AG04449 (cell line): ENCODE results near the gene PIGN.

Experiments
- CTCF ChIA-PET: fragments of 350-600 bp; formaldehyde crosslinking; extraction: SDS; loops from one replicate; lab custom pipeline; 2021; ENCODE audit warnings: antibody characterized with exemption; lab: Yijun Ruan, JAX
- POLR2A ChIA-PET: fragments of 400-600, 350-600 bp; formaldehyde crosslinking; extraction: SDS; loops from one replicate; lab custom pipeline; 2020; ENCODE audit warnings: antibody characterized with exemption, inconsistent platforms; lab: Yijun Ruan, JAX
- DNase-seq: peaks from one replicate; pipeline ENCODE4 v3.0.0-alpha.2; 2010; ENCODE audit warnings: low read depth, low spot score
- H3K4me3 ChIP-seq: 2 replicates; pipeline ENCODE4 v1.5.1; 2011; ENCODE audit warnings: low read depth, mild to moderate bottlenecking, control low read depth, low read length
- TF ChIP-seq, protein P1 (sequence below): IDR thresholded peaks from one replicate; pipeline ENCODE4 v1.5.1; 2011; ENCODE audit warnings: mild to moderate bottlenecking, moderate library complexity, low read length, control low read depth, inconsistent platforms; ENCODE audit not compliant: insufficient read depth; ENCODE audit errors: missing control alignments

PIGN gene

DNA sequence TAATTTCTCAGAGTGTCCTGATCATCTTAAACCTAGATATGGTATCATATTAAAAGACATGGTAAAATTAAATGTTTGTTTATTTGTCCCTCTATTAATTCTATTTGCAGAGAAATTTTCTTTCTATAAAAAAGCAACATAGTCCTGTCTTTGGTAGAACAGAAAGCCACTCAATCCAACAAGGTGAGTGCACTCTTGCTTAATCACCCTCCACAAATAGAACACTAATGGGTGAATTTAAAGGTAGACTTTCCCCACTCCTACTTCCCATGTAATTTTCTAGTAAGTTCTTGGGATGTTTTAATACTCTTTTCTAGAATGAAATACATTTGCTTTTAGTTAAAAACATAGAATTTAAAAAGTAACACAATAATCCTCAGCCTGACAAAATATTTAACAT is 97.7 kb downstream of the PIGN start:
- TF ChIP-seq, protein P1, sequence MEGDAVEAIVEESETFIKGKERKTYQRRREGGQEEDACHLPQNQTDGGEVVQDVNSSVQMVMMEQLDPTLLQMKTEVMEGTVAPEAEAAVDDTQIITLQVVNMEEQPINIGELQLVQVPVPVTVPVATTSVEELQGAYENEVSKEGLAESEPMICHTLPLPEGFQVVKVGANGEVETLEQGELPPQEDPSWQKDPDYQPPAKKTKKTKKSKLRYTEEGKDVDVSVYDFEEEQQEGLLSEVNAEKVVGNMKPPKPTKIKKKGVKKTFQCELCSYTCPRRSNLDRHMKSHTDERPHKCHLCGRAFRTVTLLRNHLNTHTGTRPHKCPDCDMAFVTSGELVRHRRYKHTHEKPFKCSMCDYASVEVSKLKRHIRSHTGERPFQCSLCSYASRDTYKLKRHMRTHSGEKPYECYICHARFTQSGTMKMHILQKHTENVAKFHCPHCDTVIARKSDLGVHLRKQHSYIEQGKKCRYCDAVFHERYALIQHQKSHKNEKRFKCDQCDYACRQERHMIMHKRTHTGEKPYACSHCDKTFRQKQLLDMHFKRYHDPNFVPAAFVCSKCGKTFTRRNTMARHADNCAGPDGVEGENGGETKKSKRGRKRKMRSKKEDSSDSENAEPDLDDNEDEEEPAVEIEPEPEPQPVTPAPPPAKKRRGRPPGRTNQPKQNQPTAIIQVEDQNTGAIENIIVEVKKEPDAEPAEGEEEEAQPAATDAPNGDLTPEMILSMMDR: no peak
- DNase-seq: no peak
- H3K4me3 ChIP-seq: no peak overlapping the region
- ChIA-PET POLR2A (no interaction called here), CTCF (no interaction called here)

DNA sequence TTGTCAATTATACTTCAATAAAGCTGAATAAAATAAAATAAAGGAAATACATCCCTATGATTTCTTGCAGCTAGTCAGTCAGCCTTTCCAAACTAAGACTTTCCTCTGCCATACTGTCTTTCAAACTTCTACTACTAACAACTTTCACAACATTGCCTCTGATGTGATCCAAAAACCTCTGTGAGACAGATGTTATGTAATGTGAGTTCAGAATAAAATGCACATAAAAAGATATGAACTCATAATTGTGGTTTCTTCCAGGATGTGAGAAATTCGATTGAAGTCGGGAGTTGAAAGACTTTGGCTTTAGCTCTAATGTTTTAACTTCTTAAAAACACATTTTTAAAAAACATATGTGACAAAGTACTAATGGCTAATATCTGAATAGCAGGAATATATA is 98.7 kb downstream of the PIGN start:
- TF ChIP-seq, protein P1: no peak
- DNase-seq: no peak
- POLR2A ChIA-PET: no interaction called here
- H3K4me3 ChIP-seq: no peak overlapping the region
- CTCF ChIA-PET: interaction anchor here (1.3 to 1.9 kb wide), 2 partner anchors 11 to 14 kb away, joined by 3 to 5 read pairs; no protein-coding TSS in a partner anchor

DNA sequence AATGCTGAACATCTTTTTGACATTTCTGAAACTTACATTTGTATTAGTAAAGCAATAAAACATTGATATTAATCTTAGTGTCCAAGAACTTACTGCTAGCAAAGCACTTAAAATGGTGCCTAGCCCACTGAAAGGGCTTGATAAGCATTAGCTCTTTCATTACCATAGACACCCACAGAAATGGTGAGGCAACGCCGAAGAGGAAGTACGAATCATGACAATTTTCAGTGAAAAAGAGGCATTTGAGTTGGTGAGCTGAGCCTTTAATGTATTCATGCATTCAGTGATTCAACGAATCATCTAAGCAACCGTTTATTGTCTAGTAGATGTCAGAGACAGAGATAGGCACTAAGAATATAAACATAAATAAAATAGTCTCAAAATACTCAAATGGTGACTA is 101.1 kb downstream of the PIGN start:
- DNase-seq: no peak
- CTCF ChIA-PET: no interaction called here
- TF ChIP-seq, protein P1: no peak

DNA sequence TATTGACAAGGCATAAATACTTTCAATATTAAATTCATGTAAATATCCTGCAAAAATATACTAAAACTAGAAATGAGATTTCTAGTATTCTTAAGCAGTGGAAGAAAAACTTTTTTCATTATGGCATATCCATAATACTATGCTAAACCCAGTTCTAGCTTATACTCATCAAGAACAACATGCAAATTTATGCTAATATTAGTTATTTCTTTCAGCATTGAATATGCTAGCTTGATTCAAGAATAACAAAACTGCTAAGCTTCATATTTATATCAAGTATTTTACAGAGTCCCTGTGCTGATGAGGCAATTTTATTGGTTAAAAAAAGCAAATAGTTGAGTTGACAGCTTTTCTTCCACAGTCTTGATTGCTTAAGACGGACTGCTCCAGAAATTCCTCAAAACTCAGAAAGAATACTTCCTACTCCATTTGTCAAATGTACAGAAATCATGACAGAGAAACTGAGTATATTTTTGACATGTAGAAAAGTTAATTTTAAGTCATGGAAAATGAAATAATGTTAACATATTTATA is 105.0 kb downstream of the PIGN start:
- no peak overlapping the region for H3K4me3 ChIP-seq
- TF ChIP-seq, protein P1: no peak
- ChIA-PET POLR2A (no interaction called here), CTCF (interaction anchor here (1.0 kb wide), 1 partner anchor 21 kb away, joined by 3 read pairs; no protein-coding TSS in a partner anchor)
- no peak for DNase-seq

More for the DNA sequence above, 101.1 kb downstream of the PIGN start:
- H3K4me3 ChIP-seq: no peak overlapping the region
- POLR2A ChIA-PET: no interaction called here

DNA sequence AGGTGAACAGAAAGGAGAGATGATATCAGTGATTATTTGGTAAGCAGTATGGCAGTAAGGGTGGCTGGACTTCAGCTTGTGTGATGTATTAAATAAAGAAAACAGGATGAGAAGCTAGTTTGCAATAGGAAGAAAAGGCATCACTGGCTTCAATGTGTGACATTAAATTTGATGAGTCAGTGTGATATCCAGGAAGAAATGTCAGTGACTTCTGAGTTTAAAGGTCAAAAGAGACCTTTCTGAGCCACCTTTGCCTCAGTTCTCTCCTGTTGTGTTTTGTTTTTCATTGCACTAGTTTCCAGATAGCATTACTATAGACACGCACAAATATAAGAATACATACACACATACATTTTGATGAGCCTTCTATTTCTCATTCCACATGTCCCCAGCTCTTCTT is 105.6 kb downstream of the PIGN start:
- ChIA-PET POLR2A (no interaction called here), CTCF (interaction anchor here (1.0 kb wide), 1 partner anchor 21 kb away, joined by 3 read pairs; no protein-coding TSS in a partner anchor)
- no peak for DNase-seq
- no peak overlapping the region for H3K4me3 ChIP-seq
- TF ChIP-seq, protein P1: no peak

DNA sequence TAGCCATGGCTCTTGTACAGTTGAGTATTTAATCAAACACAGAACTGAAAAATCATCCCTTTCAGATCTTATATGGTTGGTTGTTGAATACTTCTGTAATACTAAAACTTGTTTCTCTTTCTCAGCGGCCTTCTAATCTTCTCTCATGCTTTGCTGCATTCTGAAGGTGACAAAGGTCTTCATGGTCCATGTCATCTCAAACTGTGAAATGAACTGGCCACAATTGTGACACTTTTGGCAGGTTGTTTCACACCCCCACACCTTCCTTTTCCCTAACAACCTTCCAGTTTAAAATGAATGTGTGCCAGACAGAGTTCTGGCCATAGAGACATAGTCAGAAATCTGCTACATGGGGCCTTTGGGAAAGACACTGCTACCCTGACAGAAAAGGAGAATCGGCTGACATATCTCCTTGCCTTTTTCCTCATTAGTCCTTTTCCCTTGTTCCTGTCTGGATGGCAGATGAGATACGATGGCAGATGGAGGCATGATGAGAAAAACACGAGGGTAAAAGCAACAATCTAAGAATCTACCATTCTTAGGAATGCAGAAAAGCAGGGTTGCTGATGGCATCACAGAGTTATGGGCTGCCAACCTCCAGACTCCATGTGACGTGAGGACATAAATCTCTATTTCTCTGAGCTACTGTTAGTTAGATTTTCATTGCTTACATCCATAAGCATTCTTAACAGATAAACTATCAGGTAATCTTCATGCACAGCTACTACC is 106.5 kb downstream of the PIGN start:
- ChIA-PET POLR2A (no interaction called here), CTCF (no interaction called here)
- DNase-seq: no peak
- H3K4me3 ChIP-seq: no peak overlapping the region
- TF ChIP-seq, protein P1: no peak
